IMR-90 (cell line): ENCODE results near the gene NDUFAF5. TPM values are rescaled to one million over a fixed set of nuclear protein-coding genes. Genes with fewer than 3 reads are reported as not detected.

ENCODE experiments used
- polyA plus RNA-seq, 3 experiments: library from polyadenylated mRNA; depleted of rRNA; stranded (reverse); fragments of >200 nt; gene quantifications; 2 replicates each; pipeline ENCODE4 v1.2.3, GENCODE V29; 2012; ENCODE audit warnings: low replicate concordance in 1 of 3
- total RNA-seq: library from RNA; depleted of rRNA; stranded (reverse); fragments of >200 nt; gene quantifications from 2 replicates; pipeline ENCODE4 v1.2.3, GENCODE V29; 2012; rRNA removed

Gene NDUFAF5
- total and polyA plus RNA-seq, 2 of the 4 experiments (the other 2 are of a cell fraction): 6.8 to 12.3 TPM

Other genes starting within 250 kb of the NDUFAF5 start
- gene TASP1, start 146.1 kb upstream of the NDUFAF5 start, total RNA-seq: 7.9 and 9.7 TPM in 2 replicates
- 3.2 and 3.9 TPM in 2 replicates for gene TASP1, start 146.1 kb upstream of the NDUFAF5 start, polyA plus RNA-seq (2012; rRNA removed)
- gene ESF1, start 109 bp upstream of the NDUFAF5 start, total RNA-seq: 2.7 and 5.3 TPM in 2 replicates
- gene ESF1, start 109 bp upstream of the NDUFAF5 start, polyA plus RNA-seq (2012; rRNA removed): 2.1 and 2.6 TPM in 2 replicates
- not detected in 2 replicates for gene SEL1L2, start 205.6 kb downstream of the NDUFAF5 start, total RNA-seq
- gene SEL1L2, start 205.6 kb downstream of the NDUFAF5 start, polyA plus RNA-seq (2012; rRNA removed): not detected in 2 replicates
- 0.28 TPM in 1 of 2 replicates, not detected in the other for gene MACROD2, start 210.5 kb downstream of the NDUFAF5 start, total RNA-seq
- 0.06 TPM in 1 of 2 replicates, not detected in the other for gene MACROD2, start 210.5 kb downstream of the NDUFAF5 start, polyA plus RNA-seq (2012; rRNA removed)